Endothelial cell of umbilical vein (primary cell): ENCODE data around the gene SAE1. TPM values are rescaled to one million over a fixed set of nuclear protein-coding genes. Genes with fewer than 3 reads are reported as not detected.

Experiments
- BruUV-seq: library from RNA; stranded (reverse); fragments of 400-500 nt; replicated peaks from 2 replicates; lab custom pipeline; 2021; lab: Mats Ljungman, UMichigan
- CTCF ChIA-PET: fragments of 300-600, 350-600 bp; sonication (Branson Sonifier 250); formaldehyde crosslinking; loops from one replicate; lab custom pipeline; 2021; ENCODE audit warnings: antibody characterized with exemption, inconsistent platforms; lab: Charles Lee
- POLR2A ChIA-PET: fragments of 300-600, 350-600 bp; sonication (Branson Sonifier 250); formaldehyde crosslinking; loops from one replicate; lab custom pipeline; 2021; ENCODE audit warnings: antibody characterized with exemption, inconsistent platforms; lab: Charles Lee
- DNase-seq: peaks from one replicate; pipeline ENCODE4 v3.0.0-alpha.2; 2011; ENCODE audit warnings: low read depth, low spot score
- FAIRE-seq: peaks from 2 replicates; lab custom pipeline; 2011; peaks lifted over from hg19 to GRCh38; lab: Jason Lieb, UNC
- H2AFZ ChIP-seq: 2 replicates; pipeline ENCODE4 v1.6.0; 2012; ENCODE audit warnings: low read depth, low read length, control low read depth, inconsistent platforms
- H3K27ac ChIP-seq: 2 replicates; pipeline ENCODE4 v1.5.1; 2011; ENCODE audit warnings: low read depth, mild to moderate bottlenecking, control low read depth, low read length, moderate library complexity; ENCODE audit not compliant: insufficient read depth
- H3K27me3 ChIP-seq, 2 experiments: 2 replicates each; pipeline versions ENCODE4 v1.6.0 to v1.6.1; 2011; ENCODE audit warnings: low read length in 2 of 2, mixed read lengths in 1 of 2; ENCODE audit not compliant: control insufficient read depth in 2 of 2, insufficient read depth in 2 of 2
- H3K36me3 ChIP-seq, 2 experiments: 2 replicates in 1 of 2; 3 replicates in 1 of 2; pipeline ENCODE4 v1.5.1; 2011; ENCODE audit warnings: low read length in 2 of 2, mild to moderate bottlenecking in 1 of 2, moderate library complexity in 1 of 2; ENCODE audit not compliant: control insufficient read depth in 2 of 2, insufficient read depth in 2 of 2; ENCODE audit errors: extremely low read depth in 1 of 2
- H3K4me1 ChIP-seq: 3 replicates; pipeline ENCODE4 v1.5.1; 2011; ENCODE audit warnings: mild to moderate bottlenecking, low read length; ENCODE audit not compliant: control insufficient read depth, insufficient read depth; ENCODE audit errors: extremely low read depth
- H3K4me2 ChIP-seq: 2 replicates; pipeline ENCODE4 v1.6.1; 2011; ENCODE audit warnings: low read length, control low read depth, mixed read lengths; ENCODE audit not compliant: insufficient read depth
- H3K4me3 ChIP-seq, 3 experiments: fragments of 200-600 bp in 1 of 3; sonication (generic), shearing (Covaris generic) in 1 of 3; replicated peaks in 1 of 3; 2 replicates each; pipeline ENCODE4 v1.5.1; 2011 to 2016; ENCODE audit warnings: control low read depth in 3 of 3, low read length in 3 of 3, mild to moderate bottlenecking in 2 of 3, inconsistent platforms in 1 of 3, low read depth in 1 of 3, moderate library complexity in 1 of 3; ENCODE audit not compliant: insufficient read depth in 1 of 3
- H3K79me2 ChIP-seq: 2 replicates; pipeline ENCODE4 v1.6.0; 2012; ENCODE audit warnings: low read length, inconsistent platforms; ENCODE audit not compliant: control insufficient read depth, insufficient read depth
- H3K9ac ChIP-seq: replicated peaks from 2 replicates; pipeline ENCODE3; 2011; ENCODE audit warnings: low read length, control low read depth; ENCODE audit not compliant: insufficient read depth; ENCODE audit errors: extremely low read depth
- H3K9me1 ChIP-seq: replicated peaks from 3 replicates; pipeline ENCODE4 v1.6.0; 2011; ENCODE audit warnings: mild to moderate bottlenecking, low read length; ENCODE audit not compliant: control insufficient read depth, insufficient read depth; ENCODE audit errors: extremely low read depth
- H3K9me3 ChIP-seq: replicated peaks from 2 replicates; pipeline ENCODE4 v1.5.1; 2012; ENCODE audit warnings: low read length, inconsistent platforms; ENCODE audit not compliant: control insufficient read depth, insufficient read depth
- H4K20me1 ChIP-seq: replicated peaks from 2 replicates; pipeline ENCODE3; 2011; ENCODE audit warnings: mild to moderate bottlenecking, low read length; ENCODE audit not compliant: control insufficient read depth, insufficient read depth; ENCODE audit errors: extremely low read depth
- EZH2 ChIP-seq: IDR thresholded peaks from 2 replicates; pipeline ENCODE4 v1.6.1; 2012; ENCODE audit warnings: borderline replicate concordance, low read depth, mild to moderate bottlenecking, moderate library complexity, low read length, inconsistent platforms; ENCODE audit not compliant: severe bottlenecking
- JUN ChIP-seq: IDR thresholded peaks from 2 replicates; pipeline ENCODE4 v1.6.1; 2011; ENCODE audit warnings: borderline replicate concordance, low read depth; ENCODE audit not compliant: insufficient read length, insufficient read depth
- MAX ChIP-seq: IDR thresholded peaks from 2 replicates; pipeline ENCODE4 v1.6.1; 2011; ENCODE audit not compliant: insufficient read depth, insufficient read length
- dilution Hi-C: fragments of 300-500 bp; cut with MboI; formaldehyde crosslinking; loops from one replicate; pipeline ENCODE4 v1.15.0; 2019; ENCODE audit warnings: low sequenced_read_pairs; ENCODE audit not compliant: extremely low pct_ligation_motif_present
- intact Hi-C: fragments of 100-400 bp; cut with micrococcal nuclease; formaldehyde crosslinking; loops from one replicate; pipeline ENCODE4 v1.10.0; 2022
- polyA plus RNA-seq, 4 experiments: library from polyadenylated mRNA; depleted of rRNA in 3 of 4; stranded (reverse) in 3 of 4; unstranded in 1 of 4; fragments of >200 nt; gene quantifications; 2 replicates each; pipeline versions ENCODE4 v1.2.1 to v1.2.3, GENCODE V29; 2011 to 2012; ENCODE audit warnings: missing spikeins in 1 of 4
- total RNA-seq: library from RNA; stranded (reverse); gene quantifications from 2 replicates; pipeline ENCODE4 v1.2.3, GENCODE V29; 2021

SAE1 gene
- total and polyA plus RNA-seq, 2 donors (not counting 3 experiments of a cell fraction or from before 2014, with no cell fraction given): 165 to 219 TPM

DNA sequence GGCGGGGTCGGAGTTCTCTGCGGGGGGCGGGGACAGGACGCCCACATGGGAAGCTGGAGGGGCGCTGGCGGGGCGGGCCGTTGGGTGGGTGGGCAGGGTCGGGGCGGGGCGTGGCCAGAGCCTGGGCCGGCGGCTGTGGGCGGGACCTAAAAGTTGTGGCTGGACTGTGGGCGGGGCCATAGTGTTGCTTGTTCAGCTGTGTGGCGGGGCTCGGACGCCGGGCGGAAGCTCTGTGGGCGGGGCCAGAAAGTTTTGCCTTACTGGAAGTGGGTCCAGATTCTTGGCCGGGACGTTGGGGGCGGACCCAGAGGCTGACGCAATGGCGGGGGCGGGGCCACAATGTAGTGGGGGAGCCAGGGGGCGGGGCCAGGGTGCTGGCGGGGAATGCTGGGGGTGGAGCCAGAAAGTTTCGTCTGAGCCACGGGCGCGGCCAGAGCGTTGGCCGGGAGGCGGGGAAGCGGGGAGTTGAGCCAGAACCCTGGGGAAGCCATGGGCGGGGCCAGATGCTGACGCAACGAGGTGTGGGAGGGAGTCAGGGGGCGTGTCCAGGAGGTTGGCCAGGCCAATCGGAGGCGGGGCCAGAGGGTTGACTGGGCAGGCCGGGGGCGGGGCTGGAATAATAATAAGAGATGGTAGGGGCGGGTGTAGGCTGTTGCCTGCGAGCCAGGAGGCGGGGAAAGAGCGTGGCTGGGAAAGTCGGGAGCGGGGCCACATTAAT lies 126.2 kb downstream of the SAE1 start:
- CTCF ChIA-PET: interaction anchor here (0.6 to 2.8 kb wide), 14 partner anchors 9 to 177 kb away, joined by 3 to 49 read pairs (median 3); partner anchors contain the start of gene DHX34
- Histone ChIP-seq H2AFZ (no peak overlapping the region), H4K20me1 (no peaks in the 10 kb centered on the region), H3K9ac (peak overlapping the region; percentile 97), H3K4me2 (no peak overlapping the region), H3K79me2 (peaks cover 9% of the 10 kb centered on the region), H3K27me3 (no peaks in the 10 kb centered on the region), H3K27ac (peak overlapping the region; percentile 96), H3K4me1 (peaks cover 11% of the 10 kb centered on the region), H3K9me3 (no peaks in the 10 kb centered on the region), H3K4me3 (peak overlapping the region in 2 of 3 experiments; percentile 34 to 73), H3K36me3 (peaks cover 10 to 17% of the 10 kb centered on the region in 2 experiments), H3K9me1 (no peaks in the 10 kb centered on the region)
- POLR2A ChIA-PET: interaction anchor here (0.6 to 2.8 kb wide), 11 partner anchors 11 to 542 kb away, joined by 3 to 31 read pairs (median 4); partner anchors contain the start of genes INAFM1 and ZC3H4
- DNase-seq: peak; percentile 99
- intact Hi-C loops: loop anchor here (1.0 to 5.0 kb wide), 5 partner anchors 13 to 470 kb away; partner anchors contain the start of gene SLC1A5
- BruUV-seq: no TSS peak
- FAIRE-seq: no peak
- TF ChIP-seq MAX: peak; percentile 1
- no peak for TF ChIP-seq JUN
- TF ChIP-seq EZH2: no peak
- dilution Hi-C loops: no loop called here
